Activated CD4-positive, alpha-beta T cell treated with anti-CD3 and anti-CD28 coated beads for 36 hours (primary cell): Measurements from ENCODE around the gene GRIK1. TPM values are rescaled to one million over a fixed set of nuclear protein-coding genes. Genes with fewer than 3 reads are reported as not detected.

Experiments
- ATAC-seq: fragments of 200-7000 bp; cut with Tn5 transposase; one replicate; pipeline ENCODE4 v1.10.0; 2021; ENCODE audit warnings: mild to moderate bottlenecking, moderate library complexity
- CTCF ChIA-PET: fragments of 350-600 bp; sonication (Branson Sonifier 250); formaldehyde crosslinking; loops from one replicate; lab custom pipeline; 2021; ENCODE audit warnings: antibody characterized with exemption; lab: Charles Lee
- POLR2A ChIA-PET: fragments of 350-600 bp; sonication (Branson Sonifier 250); formaldehyde crosslinking; loops from one replicate; lab custom pipeline; 2021; ENCODE audit warnings: antibody characterized with exemption, inconsistent platforms; lab: Charles Lee
- DNase-seq: peaks from one replicate; pipeline ENCODE4 v3.0.0-alpha.2; 2020
- H3K27ac Mint-ChIP-seq: one replicate; pipeline ENCODE4 v1.8.0; 2021; ENCODE audit warnings: mixed read lengths
- H3K27me3 Mint-ChIP-seq: one replicate; pipeline ENCODE4 v1.8.0; 2021; ENCODE audit warnings: mixed read lengths
- H3K36me3 Mint-ChIP-seq: one replicate; pipeline ENCODE4 v1.8.0; 2021; ENCODE audit warnings: low read depth, mixed read lengths
- H3K4me1 Mint-ChIP-seq: one replicate; pipeline ENCODE4 v1.8.0; 2021; ENCODE audit warnings: mixed read lengths
- H3K4me3 Mint-ChIP-seq: one replicate; pipeline ENCODE4 v1.8.0; 2021; ENCODE audit warnings: mild to moderate bottlenecking, moderate library complexity, mixed read lengths
- H3K9me3 Mint-ChIP-seq: one replicate; pipeline ENCODE4 v1.8.0; 2021; ENCODE audit warnings: low read depth, mixed read lengths
- intact Hi-C, 2 experiments: fragments of 100-400 bp; cut with DNase I in 1 of 2; cut with micrococcal nuclease in 1 of 2; formaldehyde crosslinking; loops; one replicate each; pipeline versions ENCODE4 v1.14.2 to v1.15.1; 2022 to 2024; cut with DNase I, micrococcal nuclease
- total RNA-seq, 2 experiments: library from RNA; stranded (reverse); gene quantifications; one replicate each; pipeline ENCODE4 v1.2.3, GENCODE V29; 2021

GRIK1 gene
- total RNA-seq, 2 experiments from 2014 or later: not detected

DNA sequence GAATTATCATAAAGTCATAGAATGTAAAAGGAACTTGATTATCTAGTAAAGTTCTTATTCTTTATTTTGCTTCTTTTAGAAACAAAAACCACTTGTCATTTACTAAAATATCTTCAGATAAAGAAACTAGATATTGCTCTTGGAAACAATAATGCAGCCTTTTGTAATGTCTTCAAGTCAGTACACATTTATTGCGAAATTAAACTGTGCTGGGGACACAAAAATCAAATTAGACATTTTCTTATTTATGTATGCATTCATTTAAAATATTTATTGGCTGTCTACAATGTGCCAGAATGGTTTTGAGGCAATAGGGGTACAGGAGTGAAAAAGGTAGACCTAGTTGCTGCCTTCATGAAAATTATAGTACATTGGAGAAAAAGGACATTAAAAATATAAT is 201.1 kb downstream of the GRIK1 start:
- ATAC-seq (no peak), DNase-seq (no peak)
- Mint-ChIP-seq H3K27ac (no peak overlapping the region), H3K27me3 (peaks cover 4% of the 10 kb centered on the region), H3K4me3 (no peak overlapping the region), H3K9me3 (no peaks in the 10 kb centered on the region), H3K36me3 (no peaks in the 10 kb centered on the region), H3K4me1 (no peaks in the 10 kb centered on the region)
- ChIA-PET CTCF (no interaction called here), POLR2A (no interaction called here)
- intact Hi-C loops: no loop called here

DNA sequence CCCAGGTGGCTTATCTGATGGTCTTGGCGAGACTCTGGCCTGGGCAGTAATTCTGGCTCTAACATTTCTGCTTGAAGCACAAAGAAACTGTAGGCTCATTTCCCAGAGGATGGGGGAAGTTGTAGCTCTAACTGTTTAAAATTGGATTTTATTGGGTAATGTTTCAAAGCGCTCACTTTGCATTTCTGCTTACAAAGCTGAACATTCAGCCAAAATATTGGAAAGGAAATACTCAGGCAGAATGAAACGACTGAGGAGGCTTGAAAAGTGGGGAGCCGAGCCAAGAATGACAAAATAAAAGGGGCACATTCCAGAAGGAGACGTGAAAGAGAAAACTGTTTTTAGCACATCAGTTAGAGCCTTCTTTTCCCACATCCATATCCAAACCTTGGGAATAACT is 202.6 kb downstream of the GRIK1 start:
- Mint-ChIP-seq H3K27ac (no peak overlapping the region), H3K27me3 (peaks cover 4% of the 10 kb centered on the region), H3K4me1 (no peaks in the 10 kb centered on the region), H3K9me3 (no peaks in the 10 kb centered on the region), H3K4me3 (no peak overlapping the region), H3K36me3 (no peaks in the 10 kb centered on the region)
- ATAC-seq (no peak), DNase-seq (no peak)
- intact Hi-C loops: no loop called here
- POLR2A ChIA-PET: no interaction called here
- CTCF ChIA-PET: interaction anchor here (0.7 kb wide), 1 partner anchor 333 kb away, joined by 3 read pairs; no protein-coding TSS in a partner anchor

DNA sequence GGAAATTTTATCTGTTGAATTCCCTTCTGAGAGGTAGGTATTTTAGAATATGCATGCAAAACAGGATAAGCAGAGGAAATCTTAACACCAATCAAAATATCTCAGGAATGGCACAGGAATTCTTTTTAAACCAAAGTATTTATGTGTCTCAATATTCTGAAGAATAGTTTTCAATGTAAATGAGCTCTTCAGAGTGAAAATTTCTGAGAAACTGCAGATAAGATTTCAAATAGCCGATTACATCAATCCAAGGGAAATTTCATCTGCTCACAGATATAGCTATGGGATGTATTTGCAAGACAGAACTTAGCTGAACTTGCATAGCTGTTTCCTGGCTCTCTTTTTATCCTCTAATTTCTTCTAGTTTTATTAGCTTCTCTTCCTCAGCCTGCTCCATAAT is 209.5 kb downstream of the GRIK1 start:
- POLR2A ChIA-PET: no interaction called here
- Mint-ChIP-seq H3K27me3 (peaks cover 4% of the 10 kb centered on the region), H3K4me1 (no peaks in the 10 kb centered on the region), H3K27ac (no peak overlapping the region), H3K36me3 (no peaks in the 10 kb centered on the region), H3K4me3 (no peak overlapping the region), H3K9me3 (no peaks in the 10 kb centered on the region)
- intact Hi-C loops: no loop called here
- ATAC-seq: no peak
- no peak for DNase-seq
- CTCF ChIA-PET: interaction anchor here (1.2 kb wide), 1 partner anchor 11 kb away, joined by 3 read pairs; no protein-coding TSS in a partner anchor

GRCh38 chr21:29726044-29726443 is 213.8 kb downstream of the GRIK1 start:
- DNase-seq (no peak), ATAC-seq (no peak)
- no peaks in the 10 kb centered on the region for H3K4me1 Mint-ChIP-seq
- CTCF ChIA-PET: no interaction called here
- POLR2A ChIA-PET: no interaction called here
- H3K9me3 Mint-ChIP-seq: no peaks in the 10 kb centered on the region
- no peak overlapping the region for H3K27ac Mint-ChIP-seq
- H3K4me3 Mint-ChIP-seq: no peak overlapping the region
- H3K36me3 Mint-ChIP-seq: no peaks in the 10 kb centered on the region
- peaks cover 7% of the 10 kb centered on the region for H3K27me3 Mint-ChIP-seq
- intact Hi-C loops: no loop called here

DNA sequence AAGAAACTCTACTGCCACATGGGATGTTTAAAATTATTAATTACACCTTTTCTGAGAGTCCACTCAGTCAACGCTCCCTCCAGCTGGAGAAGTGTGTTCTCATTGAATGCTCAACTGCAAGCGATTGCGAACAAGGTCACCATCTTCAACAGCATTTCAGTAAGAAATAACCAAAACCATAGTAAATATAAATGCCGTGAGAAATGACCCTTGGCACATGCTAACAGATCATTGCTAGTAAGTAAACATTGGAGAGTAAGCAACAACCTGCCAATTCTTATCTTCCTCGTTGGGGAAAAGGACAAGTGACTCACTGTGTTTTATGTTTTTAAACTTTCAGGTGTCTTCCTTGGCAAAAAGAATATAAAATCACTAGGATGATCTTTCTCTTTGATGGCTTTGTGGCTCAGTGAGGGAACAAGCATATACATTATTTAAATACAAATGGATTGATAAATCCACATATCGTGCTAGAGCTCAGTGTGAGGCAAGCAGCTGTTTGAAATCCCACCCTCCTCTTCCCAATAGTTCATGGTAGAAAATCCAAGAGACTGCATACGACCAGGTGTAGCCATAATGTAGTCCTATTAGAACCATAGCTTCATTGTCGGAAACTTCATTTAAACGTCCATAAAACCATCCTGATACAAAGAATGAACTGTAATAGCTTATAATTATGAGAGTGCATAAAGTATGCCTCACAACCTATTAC is 214.6 kb downstream of the GRIK1 start:
- intact Hi-C loops: no loop called here
- Mint-ChIP-seq H3K36me3 (no peaks in the 10 kb centered on the region), H3K27ac (no peak overlapping the region), H3K9me3 (no peaks in the 10 kb centered on the region), H3K27me3 (peaks cover 12% of the 10 kb centered on the region), H3K4me1 (no peaks in the 10 kb centered on the region), H3K4me3 (no peak overlapping the region)
- POLR2A ChIA-PET: no interaction called here
- DNase-seq (no peak), ATAC-seq (no peak)
- CTCF ChIA-PET: interaction anchor here (0.7 kb wide), 2 partner anchors 14 to 706 kb away, joined by 3 read pairs; no protein-coding TSS in a partner anchor

GRCh38 chr21:29721964-29722363 is 217.8 kb downstream of the GRIK1 start:
- H3K9me3 Mint-ChIP-seq: no peaks in the 10 kb centered on the region
- CTCF ChIA-PET: no interaction called here
- H3K4me3 Mint-ChIP-seq: no peak overlapping the region
- no peak overlapping the region for H3K27ac Mint-ChIP-seq
- no peaks in the 10 kb centered on the region for H3K36me3 Mint-ChIP-seq
- ATAC-seq: no peak
- no peaks in the 10 kb centered on the region for H3K4me1 Mint-ChIP-seq
- intact Hi-C loops: no loop called here
- POLR2A ChIA-PET: no interaction called here
- H3K27me3 Mint-ChIP-seq: peaks cover 8% of the 10 kb centered on the region
- no peak for DNase-seq

GRCh38 chr21:29721221-29721620 is 218.6 kb downstream of the GRIK1 start:
- DNase-seq (no peak), ATAC-seq (no peak)
- Mint-ChIP-seq H3K27me3 (peaks cover 8% of the 10 kb centered on the region), H3K4me1 (no peaks in the 10 kb centered on the region), H3K27ac (no peak overlapping the region), H3K9me3 (no peaks in the 10 kb centered on the region), H3K4me3 (no peak overlapping the region), H3K36me3 (no peaks in the 10 kb centered on the region)
- POLR2A ChIA-PET: no interaction called here
- intact Hi-C loops: no loop called here
- CTCF ChIA-PET: no interaction called here

GRCh38 chr21:29719521-29719920 is 220.3 kb downstream of the GRIK1 start:
- ATAC-seq: no peak
- H3K9me3 Mint-ChIP-seq: no peaks in the 10 kb centered on the region
- DNase-seq: no peak
- H3K4me3 Mint-ChIP-seq: no peak overlapping the region
- POLR2A ChIA-PET: no interaction called here
- CTCF ChIA-PET: interaction anchor here (0.6 to 1.0 kb wide), 5 partner anchors 11 to 537 kb away, joined by 3 read pairs; no protein-coding TSS in a partner anchor
- H3K27me3 Mint-ChIP-seq: peaks cover 8% of the 10 kb centered on the region
- intact Hi-C loops: no loop called here
- no peak overlapping the region for H3K27ac Mint-ChIP-seq
- no peaks in the 10 kb centered on the region for H3K36me3 Mint-ChIP-seq
- no peaks in the 10 kb centered on the region for H3K4me1 Mint-ChIP-seq

GRCh38 chr21:29718081-29718815 is 221.5 kb downstream of the GRIK1 start:
- peak; percentile 65 for ATAC-seq

GRCh38 chr21:29717659-29718058 is 222.1 kb downstream of the GRIK1 start:
- ATAC-seq: no peak
- Mint-ChIP-seq H3K4me1 (no peaks in the 10 kb centered on the region), H3K27ac (no peak overlapping the region), H3K27me3 (peaks cover 11% of the 10 kb centered on the region), H3K9me3 (no peaks in the 10 kb centered on the region), H3K36me3 (no peaks in the 10 kb centered on the region), H3K4me3 (no peak overlapping the region)
- intact Hi-C loops: no loop called here
- ChIA-PET POLR2A (no interaction called here), CTCF (no interaction called here)
- DNase-seq: no peak

More at GRCh38 chr21:29718081-29718815, 221.5 kb downstream of the GRIK1 start:
- ChIA-PET POLR2A (no interaction called here), CTCF (no interaction called here)
- H3K27me3 Mint-ChIP-seq: peaks cover 11% of the 10 kb centered on the region
- H3K4me3 Mint-ChIP-seq: no peak overlapping the region
- DNase-seq: peak; percentile 14
- H3K36me3 Mint-ChIP-seq: no peaks in the 10 kb centered on the region
- H3K27ac Mint-ChIP-seq: no peak overlapping the region
- H3K4me1 Mint-ChIP-seq: no peaks in the 10 kb centered on the region
- intact Hi-C loops: no loop called here
- H3K9me3 Mint-ChIP-seq: no peaks in the 10 kb centered on the region

DNA sequence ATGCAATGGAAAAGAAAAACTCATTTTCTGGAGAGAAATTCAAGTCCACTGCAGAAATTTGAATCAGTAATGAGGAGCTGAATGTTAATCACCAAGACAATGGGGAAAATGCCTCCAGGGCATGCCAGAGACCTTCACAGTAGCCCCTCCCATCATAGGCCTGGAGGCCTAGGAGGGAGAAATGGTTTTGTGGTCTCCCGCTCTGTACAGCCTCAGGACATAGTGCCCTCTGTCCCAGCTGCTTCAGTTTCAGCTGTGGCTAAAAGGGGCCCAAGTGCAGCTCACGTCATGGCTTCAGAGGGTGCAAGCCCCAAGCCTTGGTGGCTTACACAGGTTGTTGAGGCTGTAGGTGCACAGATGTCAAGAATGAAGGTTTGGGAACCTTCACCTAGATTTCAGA is 223.0 kb downstream of the GRIK1 start:
- Mint-ChIP-seq H3K4me1 (no peaks in the 10 kb centered on the region), H3K9me3 (no peaks in the 10 kb centered on the region), H3K27me3 (peaks cover 11% of the 10 kb centered on the region), H3K4me3 (no peak overlapping the region), H3K36me3 (no peaks in the 10 kb centered on the region), H3K27ac (no peak overlapping the region)
- ChIA-PET POLR2A (no interaction called here), CTCF (no interaction called here)
- DNase-seq (no peak), ATAC-seq (no peak)
- intact Hi-C loops: no loop called here

GRCh38 chr21:29715089-29715488 is 224.7 kb downstream of the GRIK1 start:
- no peak overlapping the region for H3K27ac Mint-ChIP-seq
- DNase-seq: no peak

More at GRCh38 chr21:29715089-29715488, 224.7 kb downstream of the GRIK1 start:
- Mint-ChIP-seq H3K27me3 (peaks cover 3% of the 10 kb centered on the region), H3K36me3 (no peaks in the 10 kb centered on the region), H3K9me3 (no peaks in the 10 kb centered on the region), H3K4me3 (no peak overlapping the region), H3K4me1 (no peaks in the 10 kb centered on the region)
- intact Hi-C loops: no loop called here
- ChIA-PET CTCF (no interaction called here), POLR2A (no interaction called here)
- ATAC-seq: no peak
